HG03025 (cell line): ENCODE measurements around the gene NUCKS1.
"Not testable (repeated sequence)": the region's sequence is repeated elsewhere in the genome, so short reads cannot be mapped to it uniquely, and the experiment has no call there.

Experiments used
- ATAC-seq: cut with Tn5 transposase; IDR thresholded peaks from one replicate; pipeline ENCODE4 v1.9.1; 2021; ENCODE audit warnings: mild to moderate bottlenecking, moderate library complexity; ENCODE audit not compliant: unreplicated experiment, low FRiP score

NUCKS1 gene

DNA sequence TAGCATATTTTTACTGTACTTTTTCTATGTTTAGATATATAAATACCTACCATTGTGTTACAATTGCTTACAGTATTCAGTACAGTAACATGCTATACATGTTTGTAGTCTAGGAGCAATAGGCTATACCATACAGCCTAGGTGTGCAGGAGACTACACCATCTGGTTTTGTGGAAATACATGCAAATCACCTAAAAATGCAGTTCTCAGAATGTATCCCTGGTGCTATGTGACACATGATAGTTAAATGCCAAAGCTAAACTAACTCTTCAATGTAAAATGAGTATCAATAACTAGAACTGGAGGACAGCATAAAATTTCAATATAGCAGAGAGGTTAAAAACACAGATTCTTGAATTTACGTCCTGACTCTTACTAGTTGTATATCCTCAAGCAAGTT is 14.8 kb downstream of the NUCKS1 start:
- no peak for ATAC-seq

DNA sequence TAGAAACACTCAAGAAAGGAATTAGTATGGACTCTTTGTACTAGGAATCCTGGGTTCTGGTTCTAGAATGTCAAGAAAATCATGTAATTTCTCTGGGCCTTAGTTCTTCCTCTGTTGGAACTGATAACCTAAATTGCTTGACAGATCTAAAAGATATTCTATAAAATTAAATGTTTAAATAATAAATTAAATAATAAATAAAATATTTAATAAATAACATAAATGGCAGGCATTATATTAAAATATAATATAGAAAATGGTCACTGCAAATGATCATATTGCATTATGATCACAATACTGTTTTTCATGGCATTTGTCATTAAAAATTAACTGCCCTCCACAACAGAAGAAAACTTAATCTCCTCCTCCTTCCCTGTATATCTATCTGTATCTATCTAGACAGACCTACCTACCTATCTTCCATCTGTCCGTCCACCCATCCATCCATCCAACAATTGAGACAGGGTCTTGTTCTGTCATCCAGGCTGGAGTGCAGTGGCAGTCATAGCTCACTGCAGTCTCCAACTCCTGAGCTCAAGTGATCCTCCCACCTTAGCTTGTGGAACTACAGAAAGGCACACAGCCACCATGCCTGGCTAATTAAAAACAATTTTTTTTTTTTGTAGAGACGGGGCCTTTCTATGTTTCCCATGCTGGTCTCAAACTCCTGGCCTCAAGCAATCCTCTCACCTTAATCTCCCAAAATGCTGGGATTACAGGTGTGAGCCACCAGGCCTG is 16.4 kb downstream of the NUCKS1 start:
- ATAC-seq: no peak

DNA sequence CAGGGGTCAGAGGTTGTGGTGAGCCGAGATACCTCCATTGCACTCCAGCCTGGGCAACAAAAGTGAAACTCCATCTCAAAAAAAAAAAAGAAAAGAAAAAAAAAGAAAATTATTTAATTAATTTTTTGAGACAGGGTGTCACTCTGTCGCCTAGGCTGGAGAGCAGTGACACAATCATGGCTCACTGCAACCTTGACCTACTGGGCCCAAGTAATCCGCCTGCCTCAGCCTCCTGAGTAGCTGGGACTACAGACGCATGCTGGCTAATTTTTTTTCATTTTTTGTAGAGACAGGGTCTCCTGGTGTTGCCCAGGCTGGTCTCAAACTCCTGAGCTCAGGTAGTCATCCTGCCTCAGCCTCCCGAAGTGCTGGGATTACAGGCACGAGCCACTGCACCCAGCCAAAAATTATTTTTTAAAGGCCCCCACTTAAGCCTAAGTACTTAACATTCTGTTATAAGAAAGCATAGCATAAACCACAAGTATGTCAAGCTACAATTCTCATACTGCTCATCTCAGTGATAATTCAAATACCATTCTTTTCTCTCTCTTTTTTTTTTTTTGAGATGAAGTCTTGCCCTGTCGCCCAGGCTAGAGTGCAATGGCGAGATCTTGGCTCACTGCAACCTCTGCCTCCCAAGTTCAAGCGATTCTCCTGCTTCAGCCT is 19.9 kb downstream of the NUCKS1 start:
- ATAC-seq: no peak

DNA sequence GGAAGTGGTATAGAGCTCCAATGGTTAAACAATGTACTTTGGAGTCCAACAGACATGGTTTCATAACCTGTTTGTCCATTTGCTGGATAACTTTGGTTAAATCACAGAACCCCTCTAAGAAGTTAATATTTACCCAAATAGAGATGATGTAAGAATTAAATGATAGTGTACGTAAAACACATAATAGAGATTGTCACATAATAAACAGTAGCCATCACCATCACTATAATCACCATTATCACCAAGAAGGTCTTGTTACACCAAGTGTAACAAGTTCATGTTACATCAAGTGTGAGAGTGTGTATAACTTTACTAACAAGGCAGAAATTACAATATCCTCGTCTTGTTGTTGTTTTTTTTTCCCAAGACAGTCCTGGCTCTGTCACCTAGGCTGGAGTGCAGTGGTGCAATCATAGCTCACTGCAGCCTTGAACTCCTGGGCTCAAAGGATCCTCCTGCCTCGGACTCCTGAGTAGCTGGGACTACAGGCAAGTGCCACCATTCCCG is 23.3 kb downstream of the NUCKS1 start:
- ATAC-seq: no peak

DNA sequence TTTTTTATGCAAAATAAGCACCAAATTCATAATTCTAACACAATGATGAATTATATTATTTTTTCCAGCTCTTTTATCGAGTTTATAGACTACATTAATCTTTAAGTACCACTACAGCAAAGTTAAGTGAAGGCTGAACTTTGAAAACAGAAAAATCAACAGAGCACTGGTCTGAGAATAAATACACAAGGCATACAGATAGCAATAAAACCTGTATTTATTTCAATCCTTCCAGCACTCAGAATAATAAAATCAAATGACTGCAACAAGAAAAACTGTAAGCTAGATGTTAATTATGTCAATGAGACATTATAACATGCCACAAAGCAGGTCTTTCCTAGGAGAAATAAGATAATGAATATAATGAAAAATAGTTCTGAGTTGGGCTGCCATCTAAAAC is 24.5 kb downstream of the NUCKS1 start:
- no peak for ATAC-seq

DNA sequence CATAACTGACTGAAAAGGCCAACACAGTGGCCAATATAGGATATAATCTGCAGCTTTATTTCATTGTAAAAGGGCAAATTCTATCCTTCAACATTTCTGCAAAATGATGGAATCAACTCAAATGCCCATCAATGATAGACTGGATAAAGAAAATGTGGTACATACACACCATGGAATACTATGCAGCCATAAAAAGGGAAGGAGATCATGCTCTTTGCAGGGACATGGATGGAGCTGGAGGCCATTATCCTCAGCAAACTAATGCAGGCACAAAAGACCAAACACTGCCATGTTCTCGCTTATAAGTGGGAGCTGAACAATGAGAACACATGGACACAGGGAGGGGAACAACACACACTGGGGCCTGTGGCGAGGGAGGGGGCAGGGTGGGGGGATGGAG is 29.2 kb downstream of the NUCKS1 start:
- not testable (repeated sequence) for ATAC-seq

DNA sequence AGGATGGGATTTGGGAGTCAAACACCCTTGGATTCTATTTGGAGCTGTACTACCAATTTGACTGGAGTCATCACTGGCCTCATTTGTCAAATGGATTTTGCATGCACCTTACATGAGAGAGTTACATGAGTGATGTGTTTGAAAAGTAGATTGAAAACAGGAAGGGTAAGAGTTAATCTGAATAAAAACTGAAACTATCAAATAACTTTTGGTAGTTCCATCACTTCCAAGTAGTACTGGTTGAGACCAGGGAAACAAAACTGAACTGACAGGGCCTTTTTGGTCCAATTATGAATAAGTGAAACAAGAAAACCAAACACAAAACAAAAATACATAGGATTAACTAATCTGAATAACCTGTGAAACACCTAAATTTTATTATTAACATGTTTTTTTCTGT is 30.2 kb downstream of the NUCKS1 start:
- ATAC-seq: no peak

DNA sequence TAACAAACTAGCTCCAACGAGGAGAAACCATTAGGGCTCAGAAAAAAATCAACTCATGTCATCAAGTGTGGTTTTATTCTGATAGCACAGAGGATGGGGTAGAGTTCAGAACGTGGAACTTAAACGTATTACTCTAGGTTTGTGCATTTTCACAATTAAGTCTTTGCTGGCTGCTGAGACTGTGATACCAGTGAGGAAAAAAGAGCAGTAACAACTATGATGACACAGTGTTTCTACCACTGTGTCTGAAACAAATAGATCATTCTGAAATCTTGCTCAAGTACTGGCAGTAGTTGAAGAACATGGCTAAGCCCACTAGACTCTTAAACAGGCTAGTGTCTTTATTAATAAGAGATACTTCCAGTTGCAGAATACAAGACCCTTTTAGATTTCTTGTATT is 31.0 kb downstream of the NUCKS1 start:
- no peak for ATAC-seq

DNA sequence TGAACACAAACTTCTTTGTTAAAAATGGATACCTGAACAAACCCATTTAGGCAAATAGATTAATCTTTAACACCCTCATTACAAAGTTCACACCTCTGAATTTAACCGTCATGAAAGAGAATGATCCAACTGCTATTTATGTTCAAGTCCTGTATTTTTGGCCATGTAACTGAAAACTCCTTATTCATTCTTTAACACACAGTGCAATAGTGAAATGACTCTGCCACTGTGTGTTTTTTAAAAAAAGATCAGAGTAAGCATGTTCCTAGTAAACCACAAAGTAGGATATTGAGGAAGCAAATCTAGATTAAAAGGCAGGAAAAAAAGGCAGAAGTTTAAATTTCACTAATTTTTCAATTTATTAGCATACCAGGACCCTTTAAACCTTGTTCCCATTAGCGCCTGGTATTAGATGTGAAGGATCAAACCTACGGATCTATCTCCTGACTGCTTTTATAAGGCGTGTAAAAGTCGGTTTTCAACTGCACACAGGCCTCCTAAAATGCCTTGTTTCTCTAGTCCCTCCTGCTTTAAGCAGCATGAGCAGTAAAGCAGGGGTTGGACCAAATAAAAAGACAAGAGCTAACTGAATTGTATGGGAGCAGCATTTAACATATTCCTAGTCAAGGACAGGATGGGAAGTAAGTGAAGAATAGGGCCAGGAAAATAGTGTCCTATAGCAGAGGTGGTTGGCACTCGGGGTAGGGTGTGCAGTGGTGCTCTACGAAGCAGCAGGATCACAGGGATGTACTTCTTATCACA is 33.4 kb downstream of the NUCKS1 start:
- no peak for ATAC-seq

DNA sequence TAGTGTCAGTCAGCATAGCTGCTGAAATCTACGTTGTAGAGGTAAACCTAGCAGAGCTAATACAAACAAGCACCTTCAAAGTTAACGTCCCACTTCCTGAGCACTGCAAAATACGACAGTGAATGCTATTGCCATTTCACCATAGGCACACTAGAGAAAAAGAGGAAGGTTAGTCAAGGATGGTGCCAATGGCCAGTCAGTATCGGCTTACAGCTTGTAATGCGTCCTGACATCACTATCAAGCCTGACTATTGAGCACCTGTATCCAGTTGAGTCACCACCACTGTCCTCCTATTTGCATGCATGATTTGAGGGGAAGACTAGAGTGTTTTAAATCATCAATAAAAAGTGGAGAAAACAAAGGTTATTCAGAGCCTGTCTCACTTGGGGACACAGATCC is 34.4 kb downstream of the NUCKS1 start:
- ATAC-seq: no peak

DNA sequence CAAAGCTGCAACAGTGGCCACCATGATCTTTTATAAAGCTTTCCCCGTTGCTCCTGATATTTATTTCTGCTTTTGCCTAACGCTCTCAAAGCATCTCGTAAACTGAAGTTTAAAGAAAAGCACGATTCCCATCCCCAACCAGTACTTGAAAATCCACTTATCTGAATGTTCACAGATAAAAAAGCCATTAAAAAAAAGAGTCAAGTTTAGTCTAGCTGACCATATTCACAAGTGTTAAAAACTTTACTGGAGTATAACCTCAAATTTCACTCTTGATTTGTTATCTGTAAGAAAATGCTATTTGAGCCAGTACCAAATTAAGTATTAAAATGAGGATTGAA is 35.1 kb downstream of the NUCKS1 start:
- ATAC-seq: no peak

DNA sequence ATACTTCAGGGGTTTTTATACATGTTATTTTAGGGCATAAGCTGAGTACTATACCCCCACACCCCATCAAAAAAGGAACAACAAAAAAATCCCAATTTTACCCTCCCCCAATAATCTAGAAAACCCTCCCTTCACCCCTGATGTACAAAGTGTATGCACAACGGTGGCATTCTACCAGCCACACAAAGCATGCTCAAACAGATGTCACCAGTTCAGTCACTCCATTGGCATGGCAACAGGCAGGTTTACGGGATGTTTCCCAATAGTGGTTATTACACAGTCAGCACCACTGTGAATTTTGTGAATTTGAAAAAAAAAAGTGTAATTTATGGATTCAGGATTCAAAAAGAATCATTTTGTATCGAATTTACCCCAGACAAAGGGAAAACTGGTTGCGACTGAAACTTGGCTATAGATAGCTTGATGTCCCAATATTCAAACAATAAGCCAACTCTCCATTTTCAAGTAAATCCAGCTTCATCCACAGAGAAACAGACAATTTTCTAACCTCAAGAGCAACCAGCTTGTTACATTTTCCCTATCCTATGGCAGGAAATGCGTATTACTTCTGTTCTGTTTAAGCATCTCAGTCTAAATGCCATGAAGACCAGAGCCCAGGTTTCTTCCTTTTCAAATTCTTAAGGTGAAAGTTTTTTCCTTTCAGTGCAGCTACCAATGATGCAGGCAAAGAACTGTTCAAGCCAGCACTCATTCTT is 35.6 kb downstream of the NUCKS1 start:
- ATAC-seq: no peak

DNA sequence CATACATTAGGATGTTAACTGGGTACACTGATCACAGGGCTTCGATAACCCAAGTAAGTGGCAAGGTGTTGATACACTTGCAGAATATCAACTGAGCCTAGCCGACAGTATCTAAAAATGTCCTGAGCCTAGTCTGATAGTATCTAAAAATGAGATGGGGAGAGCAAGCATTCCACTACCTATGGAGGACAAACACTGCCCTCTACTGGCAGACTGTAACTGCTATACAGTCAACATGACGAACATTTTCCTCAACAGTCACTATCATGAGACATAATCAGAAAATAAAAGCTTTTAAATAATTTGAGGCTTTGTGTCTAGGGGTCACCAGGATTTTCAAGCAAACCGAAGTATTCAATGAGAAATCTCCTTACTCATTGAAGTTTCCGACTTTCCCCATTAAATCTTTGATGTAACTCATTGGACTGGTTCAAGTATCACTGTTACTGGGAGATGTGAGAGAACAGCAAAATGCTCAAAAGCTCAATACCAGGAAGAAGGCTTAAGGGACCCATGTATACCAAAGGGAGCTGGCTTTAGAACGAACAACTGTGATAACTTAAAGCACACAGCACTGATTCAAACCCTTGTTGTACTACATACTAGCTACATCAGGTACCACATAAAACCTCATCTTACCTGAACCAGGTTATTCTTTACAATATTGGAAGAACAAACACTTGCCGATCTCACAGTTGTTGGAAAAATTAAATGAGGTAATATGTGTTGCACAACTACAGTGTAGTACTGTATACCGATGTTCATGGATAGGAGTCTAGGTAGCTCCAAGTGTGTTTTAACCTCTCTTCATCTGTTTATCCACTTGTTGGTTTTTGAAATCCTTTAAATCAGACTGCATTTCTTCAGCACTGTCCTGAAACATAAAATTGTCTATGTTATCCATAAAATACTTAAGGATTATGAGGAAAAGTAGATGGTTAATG is 38.6 kb downstream of the NUCKS1 start:
- ATAC-seq: no peak

DNA sequence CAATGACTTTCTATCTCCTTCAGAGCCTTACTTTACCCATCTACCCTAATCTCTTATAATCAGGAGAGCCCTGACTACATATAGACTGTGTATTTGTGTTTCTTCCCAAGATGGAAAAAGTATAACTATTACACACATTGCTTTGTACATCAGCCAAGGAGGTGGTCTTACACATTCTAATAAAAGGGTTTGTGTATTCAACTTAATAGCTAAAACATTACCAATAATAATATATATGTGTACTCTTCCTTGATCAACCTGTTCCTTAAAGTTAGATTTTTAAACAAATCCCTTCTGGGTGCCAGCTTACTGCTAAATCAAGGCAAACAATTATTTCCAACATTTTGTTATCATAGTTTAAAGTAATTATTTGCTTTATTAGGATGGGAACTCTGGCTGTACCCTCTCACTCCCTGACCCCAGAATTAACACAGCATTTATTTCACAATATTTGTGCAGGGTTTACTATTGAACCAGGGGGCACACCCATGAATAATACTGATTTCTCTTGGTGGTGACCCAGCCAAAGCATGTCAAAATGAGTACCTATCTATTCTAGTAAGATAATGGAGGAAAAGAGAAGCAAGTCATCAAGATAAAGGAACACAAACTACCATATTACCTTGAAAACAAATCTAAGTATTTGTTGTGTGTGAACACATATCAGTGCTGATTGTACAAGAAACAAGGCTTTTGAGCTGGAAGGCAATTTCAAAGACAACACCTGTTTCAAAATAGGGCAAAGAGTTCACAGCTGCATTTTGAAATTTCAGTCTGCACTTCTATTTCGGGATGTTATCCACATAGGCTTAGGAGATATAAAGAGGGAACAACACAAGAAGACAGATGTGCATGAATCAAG is 39.5 kb downstream of the NUCKS1 start:
- no peak for ATAC-seq

DNA sequence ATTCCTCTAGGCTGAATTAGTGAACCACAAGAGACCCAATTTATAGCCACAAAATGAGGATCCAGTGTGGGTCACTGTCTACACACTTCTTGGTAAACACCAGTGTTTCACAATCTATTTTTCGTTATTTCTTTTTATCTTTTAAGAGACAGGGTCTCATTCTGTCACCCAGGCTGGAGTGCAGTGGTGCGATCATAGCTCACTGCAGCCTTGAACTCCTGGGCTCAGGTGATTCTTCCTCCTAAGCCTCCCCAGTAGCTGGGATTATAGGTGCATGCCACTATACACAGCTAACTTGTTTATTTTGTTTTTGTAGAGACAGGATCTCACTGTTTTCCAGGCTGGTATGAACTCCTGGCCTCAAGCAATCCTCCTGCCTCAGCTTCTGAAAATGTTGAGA is 40.3 kb downstream of the NUCKS1 start:
- ATAC-seq: no peak

DNA sequence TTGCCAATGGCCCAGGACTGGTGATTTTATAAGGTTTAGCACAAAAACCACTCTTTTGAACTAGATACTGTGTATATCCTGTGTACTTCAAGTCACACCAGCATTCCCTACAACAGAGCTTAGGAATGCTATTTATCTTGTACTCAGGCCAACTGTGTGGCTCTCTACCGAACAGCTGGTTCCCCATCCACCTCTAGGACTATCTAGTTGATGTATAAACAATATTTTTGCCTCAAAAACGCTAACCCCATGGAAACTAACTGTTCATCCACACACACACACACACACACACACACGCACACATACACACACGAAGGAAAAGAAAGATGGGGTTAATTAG is 41.0 kb downstream of the NUCKS1 start:
- ATAC-seq: no peak

DNA sequence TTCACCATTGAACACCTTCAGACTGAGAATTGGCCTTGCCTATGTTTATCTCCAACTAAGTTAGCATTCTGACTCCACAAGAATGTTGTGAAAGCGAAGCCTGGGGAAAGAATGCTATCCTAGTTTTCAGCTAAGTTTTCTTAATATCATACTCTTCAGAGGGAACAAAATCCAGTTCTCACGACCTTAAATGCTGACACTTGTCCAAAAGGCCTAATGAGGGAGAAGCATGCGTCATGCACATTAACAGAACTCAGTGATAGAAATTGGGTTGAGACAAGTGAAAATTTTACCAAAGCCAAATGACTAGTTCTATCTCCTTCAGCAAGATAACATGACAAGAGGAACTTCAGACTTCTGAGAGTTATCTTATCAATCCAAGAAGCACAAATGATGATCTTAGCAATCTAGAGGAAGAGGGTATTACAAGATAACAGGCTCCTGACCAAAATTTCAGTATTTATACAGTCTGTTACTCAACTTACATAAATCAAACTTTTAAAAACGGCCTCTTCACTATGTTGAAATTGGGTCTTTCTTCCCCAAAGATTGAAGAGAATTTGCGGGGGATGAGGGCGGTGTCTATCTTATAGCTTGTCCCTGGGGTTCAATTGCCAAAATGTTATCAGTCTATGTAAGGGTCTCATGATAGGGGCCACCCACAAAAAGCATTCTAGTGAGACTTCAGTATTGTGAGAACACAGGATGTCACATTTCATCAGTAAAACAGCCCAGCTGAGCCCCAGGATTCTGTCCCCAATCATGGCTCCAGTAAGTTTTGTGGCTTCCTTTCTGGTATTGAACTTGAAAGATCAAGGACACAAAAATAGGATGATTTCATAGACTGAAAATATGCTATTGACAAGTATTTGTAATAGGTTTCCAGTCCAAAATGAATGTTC is 43.1 kb downstream of the NUCKS1 start:
- no peak for ATAC-seq

DNA sequence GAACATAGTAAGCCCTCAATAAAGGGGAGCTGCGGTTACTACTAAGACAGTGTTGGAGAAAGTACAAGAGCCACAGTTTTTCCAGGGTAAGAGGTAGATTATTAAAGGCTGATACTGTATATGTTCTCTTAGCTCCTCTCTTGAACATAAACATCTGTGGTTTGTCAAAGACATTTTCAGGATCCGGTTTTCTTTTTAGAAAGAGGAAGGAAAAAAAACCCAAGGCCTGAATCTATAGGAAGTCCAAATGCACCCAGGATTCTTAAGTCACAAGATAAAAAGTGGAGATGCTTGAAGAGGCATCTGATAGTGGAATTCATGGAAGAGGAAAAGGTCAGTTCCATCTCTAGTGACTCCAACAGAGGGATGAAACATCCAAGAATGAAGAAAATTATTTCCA is 45.1 kb downstream of the NUCKS1 start:
- no peak for ATAC-seq
